ENCODE data around the gene PLD1.
A peak's percentile ranks its signal among the peaks of the same experiment; 100 is the strongest.
"Not testable (repeated sequence)": the region's sequence is repeated elsewhere in the genome, so short reads cannot be mapped to it uniquely, and the experiment has no call there.

PLD1 gene

DNA sequence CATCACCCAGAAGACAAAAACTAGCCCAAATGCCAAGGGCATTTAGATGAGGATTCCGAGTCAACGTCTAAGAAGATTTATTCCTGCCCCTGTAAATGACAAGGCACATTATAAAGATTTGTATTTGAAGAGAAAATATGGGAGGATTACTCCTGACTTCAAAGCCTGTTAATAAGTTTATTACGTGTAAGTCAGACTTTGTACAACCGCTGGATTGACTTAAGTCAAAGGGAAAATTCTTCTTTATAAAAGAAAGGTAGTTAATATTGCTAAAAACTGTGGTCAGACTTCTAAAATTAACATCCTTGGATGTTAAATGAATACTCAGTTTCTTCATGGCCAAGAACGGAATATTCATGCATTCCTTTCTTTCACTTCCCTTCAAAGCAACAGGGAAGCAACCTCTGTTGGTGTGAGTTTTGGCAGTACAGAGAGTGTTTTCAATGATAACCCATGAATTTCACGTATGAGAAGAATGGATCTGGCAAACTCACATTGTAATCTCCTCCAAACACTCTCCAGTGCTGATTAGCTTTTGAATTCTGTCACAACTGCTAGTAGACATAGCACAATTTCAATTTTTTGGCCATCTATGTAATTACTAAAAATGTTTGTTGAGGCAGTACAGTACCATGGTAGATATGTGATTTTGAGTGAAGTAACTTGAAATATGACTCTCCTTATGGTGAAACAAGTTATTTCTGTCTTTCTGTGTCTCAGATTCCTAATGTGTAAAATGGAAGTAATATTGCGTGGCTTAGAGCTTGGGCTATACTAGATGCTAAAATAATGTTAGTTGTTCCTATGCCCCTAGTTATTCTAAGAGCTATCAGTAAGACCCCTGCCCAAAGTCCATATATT, 62.0 kb downstream of the PLD1 start:
- TF ChIP-seq, protein P1, sequence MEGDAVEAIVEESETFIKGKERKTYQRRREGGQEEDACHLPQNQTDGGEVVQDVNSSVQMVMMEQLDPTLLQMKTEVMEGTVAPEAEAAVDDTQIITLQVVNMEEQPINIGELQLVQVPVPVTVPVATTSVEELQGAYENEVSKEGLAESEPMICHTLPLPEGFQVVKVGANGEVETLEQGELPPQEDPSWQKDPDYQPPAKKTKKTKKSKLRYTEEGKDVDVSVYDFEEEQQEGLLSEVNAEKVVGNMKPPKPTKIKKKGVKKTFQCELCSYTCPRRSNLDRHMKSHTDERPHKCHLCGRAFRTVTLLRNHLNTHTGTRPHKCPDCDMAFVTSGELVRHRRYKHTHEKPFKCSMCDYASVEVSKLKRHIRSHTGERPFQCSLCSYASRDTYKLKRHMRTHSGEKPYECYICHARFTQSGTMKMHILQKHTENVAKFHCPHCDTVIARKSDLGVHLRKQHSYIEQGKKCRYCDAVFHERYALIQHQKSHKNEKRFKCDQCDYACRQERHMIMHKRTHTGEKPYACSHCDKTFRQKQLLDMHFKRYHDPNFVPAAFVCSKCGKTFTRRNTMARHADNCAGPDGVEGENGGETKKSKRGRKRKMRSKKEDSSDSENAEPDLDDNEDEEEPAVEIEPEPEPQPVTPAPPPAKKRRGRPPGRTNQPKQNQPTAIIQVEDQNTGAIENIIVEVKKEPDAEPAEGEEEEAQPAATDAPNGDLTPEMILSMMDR (IDR thresholded peaks at IDR 0.05; ENCODE audit: low read length, missing control alignments), result no peak
- peak; percentile 74 for DNase-seq (ENCODE audit: low read depth)
- H3K4me3 ChIP-seq (replicated peaks; ENCODE audit: low read depth, low read length), result no peak overlapping the region

DNA sequence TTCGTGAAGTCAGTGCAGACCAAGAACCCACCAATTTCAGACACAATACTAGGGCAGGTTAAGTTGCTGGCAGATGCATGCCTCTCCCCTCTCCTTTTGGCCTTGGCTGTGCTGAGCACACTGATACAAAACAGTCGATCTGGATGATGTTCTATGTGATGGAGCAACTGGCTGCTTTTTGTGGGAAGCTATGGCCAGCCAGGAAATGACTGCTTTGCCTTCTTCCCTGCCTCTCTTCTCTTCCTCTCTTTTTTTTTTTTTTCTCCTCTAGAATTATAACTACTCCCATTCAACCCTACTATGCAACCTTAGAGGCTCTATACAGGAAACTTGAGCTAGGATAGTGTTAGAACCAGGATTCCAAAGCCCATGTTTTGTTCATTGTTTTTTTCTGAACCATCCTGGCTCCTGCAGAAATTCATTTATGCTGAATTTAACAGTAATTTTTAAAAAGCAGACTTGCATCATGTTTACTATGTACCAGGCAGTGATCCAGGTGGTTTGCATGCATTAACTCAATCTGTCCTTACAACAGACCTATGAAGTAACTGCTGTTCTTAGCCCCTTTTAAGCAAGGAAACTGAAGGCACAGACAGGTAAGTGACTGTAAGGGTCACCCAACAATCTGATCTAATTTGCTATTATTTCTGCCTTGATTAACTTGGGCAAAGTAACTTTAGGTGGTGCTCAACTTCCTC, 62.9 kb downstream of the PLD1 start:
- TF ChIP-seq, protein P1 (IDR thresholded peaks at IDR 0.05; ENCODE audit: low read length, missing control alignments), result no peak
- H3K4me3 ChIP-seq (replicated peaks; ENCODE audit: low read depth, low read length), result no peak overlapping the region
- DNase-seq (ENCODE audit: low read depth), result peak; percentile 44

DNA sequence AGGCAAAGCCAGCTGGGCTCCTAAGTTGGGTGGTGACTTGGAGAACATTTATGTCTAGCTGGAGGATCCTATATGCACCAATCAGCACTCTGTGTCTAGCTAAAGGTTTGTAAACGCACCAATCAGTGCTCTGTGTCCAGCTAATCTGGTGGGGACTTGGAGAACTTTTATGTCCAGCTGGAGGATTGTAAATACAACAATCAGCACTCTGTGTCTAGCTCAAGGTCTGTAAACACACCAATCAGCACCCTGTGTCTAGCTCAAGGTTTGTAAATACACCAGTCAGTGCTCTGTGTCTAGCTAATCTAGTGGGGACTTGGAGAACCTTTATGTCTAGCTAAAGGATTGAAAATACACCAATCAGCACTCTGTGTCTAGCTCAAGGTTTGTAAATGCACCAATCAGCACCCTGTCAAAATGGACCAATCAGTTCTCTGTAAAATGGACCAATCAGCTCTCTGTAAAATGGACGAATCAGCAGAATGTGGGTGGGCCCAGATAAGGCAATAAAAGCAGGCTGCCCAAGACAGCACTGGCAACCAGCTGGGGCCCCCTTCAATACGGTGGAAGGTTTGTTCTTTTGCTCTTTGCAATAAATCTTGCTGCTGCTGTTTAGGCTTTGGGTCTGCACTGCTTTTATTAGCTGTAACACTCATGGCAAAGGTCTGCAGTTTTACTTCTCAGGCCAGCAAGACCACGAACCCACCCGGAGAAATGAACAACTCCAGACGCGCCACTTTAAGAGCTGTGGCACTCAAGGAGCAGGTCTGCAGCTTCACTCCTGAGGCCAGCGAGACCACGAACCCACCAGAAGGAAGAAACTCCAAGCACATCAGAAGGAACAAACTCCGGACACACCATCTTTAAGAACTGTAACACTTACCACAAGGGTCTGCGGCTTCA, 63.7 kb downstream of the PLD1 start:
- not testable (repeated sequence) for H3K4me3 ChIP-seq (replicated peaks; ENCODE audit: low read depth, low read length); DNase-seq (ENCODE audit: low read depth)

DNA sequence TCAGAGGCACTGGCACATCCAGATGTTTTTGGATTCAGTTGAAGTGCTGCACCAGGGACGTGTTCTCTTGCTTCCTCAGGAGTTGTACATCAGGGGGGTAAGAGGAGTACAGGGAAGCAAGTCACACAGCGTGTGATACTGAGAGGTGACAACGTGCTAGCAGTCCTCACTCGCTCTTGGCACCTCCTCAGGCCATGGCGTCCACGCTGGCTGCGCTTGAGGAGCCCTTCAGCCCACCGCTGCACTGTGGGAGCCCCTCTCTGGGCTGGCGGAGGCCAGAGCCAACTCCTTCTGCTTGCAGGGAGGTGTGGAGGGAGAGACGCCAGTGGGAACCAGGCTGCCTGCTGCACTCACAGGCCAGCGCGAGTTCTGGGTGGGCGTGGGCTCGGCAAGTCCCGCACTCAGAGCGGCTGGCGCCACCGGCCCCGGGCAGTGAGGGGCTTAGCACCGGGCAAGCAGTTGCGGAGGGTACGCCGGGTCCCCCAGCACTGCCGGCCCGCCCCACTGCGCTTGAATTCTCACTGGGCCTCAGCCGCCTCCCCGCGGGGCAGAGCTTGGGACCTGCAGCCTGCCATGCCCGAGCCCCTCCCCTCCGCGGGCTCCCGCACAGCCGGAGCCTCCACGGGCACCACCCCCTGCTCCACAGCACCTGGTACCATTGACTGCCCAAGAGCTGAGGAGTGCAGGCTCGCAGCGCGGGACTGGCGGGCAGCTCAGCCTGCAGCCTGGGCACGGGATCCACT, 64.5 kb downstream of the PLD1 start:
- TF ChIP-seq, protein P1 (IDR thresholded peaks at IDR 0.05; ENCODE audit: low read length, missing control alignments), result no peak
- DNase-seq (ENCODE audit: low read depth), result no peak
- H3K4me3 ChIP-seq (replicated peaks; ENCODE audit: low read depth, low read length), result no peak overlapping the region

DNA sequence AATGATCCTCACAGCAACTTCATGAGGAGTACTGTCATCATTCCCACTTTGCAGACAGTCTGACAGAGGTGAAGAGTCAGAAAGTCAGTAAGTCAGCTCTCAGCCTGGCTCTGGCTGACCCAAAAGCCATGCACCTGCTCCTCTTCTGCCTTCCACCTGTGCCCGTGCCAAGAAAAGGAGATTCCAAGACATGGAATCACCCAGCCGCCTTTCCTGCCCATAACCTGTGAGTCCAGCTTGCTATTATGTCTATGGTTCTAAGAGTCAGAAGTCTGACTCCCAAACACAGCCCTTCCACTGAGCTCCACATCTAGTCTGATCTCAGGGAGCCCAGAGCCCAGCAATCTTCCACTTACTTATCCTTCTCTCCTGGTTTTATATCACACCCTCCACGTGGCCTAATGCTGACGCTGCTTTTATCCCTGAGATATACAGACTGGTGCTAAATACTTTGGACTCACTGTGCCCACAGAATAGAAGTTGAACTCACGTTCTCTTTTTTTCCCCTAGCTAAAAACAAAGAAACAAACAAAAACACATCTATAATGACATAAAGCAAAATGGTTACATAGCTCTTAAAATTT, 66.0 kb downstream of the PLD1 start:
- no peak for DNase-seq (ENCODE audit: low read depth)
- no peak overlapping the region for H3K4me3 ChIP-seq (replicated peaks; ENCODE audit: low read depth, low read length)
- TF ChIP-seq, protein P1 (IDR thresholded peaks at IDR 0.05; ENCODE audit: low read length, missing control alignments), result no peak

DNA sequence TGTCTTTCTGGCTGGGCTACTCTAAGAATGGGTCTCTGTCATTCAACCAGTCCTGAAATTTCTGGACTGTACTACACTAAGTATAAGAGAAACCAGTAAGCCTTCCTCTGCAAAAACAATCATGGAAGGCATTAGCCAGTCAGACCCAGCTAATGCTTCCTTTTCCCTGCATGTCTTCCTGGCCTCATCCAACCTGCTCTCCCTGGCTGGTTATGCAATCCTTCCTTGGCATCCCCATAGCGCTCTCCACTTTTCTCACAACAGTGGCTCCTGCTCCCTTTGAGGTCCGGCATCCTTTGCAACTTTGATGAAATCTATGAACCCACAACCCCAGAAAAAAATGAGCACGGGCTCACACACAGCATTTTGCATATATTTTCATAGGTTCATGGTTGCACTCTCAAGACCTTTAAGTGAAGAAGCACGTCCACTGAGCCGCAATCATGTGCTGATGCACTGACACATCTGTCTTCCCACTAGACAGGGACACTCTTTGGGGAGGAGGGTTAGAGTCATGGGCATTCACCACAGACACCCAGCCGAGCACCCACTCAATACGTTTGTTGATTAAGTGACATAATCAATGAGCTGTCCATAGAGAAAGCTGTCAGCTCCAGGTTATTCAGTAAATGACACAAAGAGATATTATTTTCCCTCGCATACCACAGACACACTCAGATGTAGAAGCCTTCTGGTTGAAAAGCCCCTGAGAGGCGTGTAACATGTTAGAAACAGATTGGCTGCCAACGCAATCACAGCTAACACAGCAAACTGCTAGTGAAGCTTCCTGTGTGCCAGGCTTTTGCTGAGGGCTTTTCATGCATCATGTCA, 66.7 kb downstream of the PLD1 start:
- H3K4me3 ChIP-seq (replicated peaks; ENCODE audit: low read depth, low read length), result no peak overlapping the region
- TF ChIP-seq, protein P1 (IDR thresholded peaks at IDR 0.05; ENCODE audit: low read length, missing control alignments), result no peak
- no peak for DNase-seq (ENCODE audit: low read depth)

Data from fibroblast of pulmonary artery (primary cell).